OCI-LY3 (cell line): Measurements from ENCODE around the gene LAMA4.

Experiments used
- CTCF ChIP-seq: fragments of 200-600, 300-600 bp; sonication (generic); IDR thresholded peaks from 2 replicates; pipeline ENCODE4 v1.5.1; 2014; ENCODE audit warnings: antibody characterized with exemption, low read length, low read depth
- EZH2phosphoT487 ChIP-seq: fragments of 200-600 bp; shearing (Covaris generic); IDR thresholded peaks from 2 replicates; pipeline ENCODE4 v1.6.1; 2018; ENCODE audit warnings: antibody characterized with exemption, mixed run types, low read depth

- no peak for TF ChIP-seq CTCF
- TF ChIP-seq EZH2phosphoT487: no peak
These were observed 48.3 kb downstream of the LAMA4 start for GRCh38 chr6:112206110-112206458.
